Fibroblast of pulmonary artery (primary cell): ENCODE measurements around the gene SLC32A1.

Source experiments
- DNase-seq: peaks from one replicate; pipeline ENCODE4 v3.0.0-alpha.2; 2010; ENCODE audit warnings: low read depth
- H3K4me3 ChIP-seq: replicated peaks from 2 replicates; pipeline ENCODE4 v1.5.1; 2011; ENCODE audit warnings: low read depth, mild to moderate bottlenecking, control low read depth, low read length, moderate library complexity
- TF ChIP-seq, protein P1 (sequence below): IDR thresholded peaks from 2 replicates; pipeline ENCODE4 v1.5.1; 2011; ENCODE audit warnings: mild to moderate bottlenecking, control low read depth, low read length, inconsistent platforms; ENCODE audit errors: missing control alignments

SLC32A1 gene

DNA sequence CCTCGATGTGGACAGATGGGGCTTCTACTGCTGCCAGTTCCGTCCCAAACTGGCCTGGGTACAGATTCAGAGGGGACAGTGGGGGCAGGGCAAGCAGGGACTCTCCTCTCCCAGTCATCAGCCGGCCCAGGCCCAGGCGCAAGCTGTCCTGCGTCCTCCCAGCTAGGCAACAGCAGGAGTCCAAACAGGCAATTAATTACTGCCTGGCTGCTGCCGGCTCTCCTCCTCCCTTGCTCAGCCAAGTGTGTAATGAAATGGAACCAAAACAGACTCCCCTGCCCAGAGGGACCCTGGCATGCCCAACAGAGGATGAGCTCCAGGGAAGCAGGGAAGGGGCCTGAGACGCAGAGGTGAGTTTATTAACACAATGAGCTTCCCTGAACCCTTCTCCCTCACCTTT, 17.8 kb upstream of the SLC32A1 start:
- DNase-seq, result no peak
- TF ChIP-seq, protein P1, sequence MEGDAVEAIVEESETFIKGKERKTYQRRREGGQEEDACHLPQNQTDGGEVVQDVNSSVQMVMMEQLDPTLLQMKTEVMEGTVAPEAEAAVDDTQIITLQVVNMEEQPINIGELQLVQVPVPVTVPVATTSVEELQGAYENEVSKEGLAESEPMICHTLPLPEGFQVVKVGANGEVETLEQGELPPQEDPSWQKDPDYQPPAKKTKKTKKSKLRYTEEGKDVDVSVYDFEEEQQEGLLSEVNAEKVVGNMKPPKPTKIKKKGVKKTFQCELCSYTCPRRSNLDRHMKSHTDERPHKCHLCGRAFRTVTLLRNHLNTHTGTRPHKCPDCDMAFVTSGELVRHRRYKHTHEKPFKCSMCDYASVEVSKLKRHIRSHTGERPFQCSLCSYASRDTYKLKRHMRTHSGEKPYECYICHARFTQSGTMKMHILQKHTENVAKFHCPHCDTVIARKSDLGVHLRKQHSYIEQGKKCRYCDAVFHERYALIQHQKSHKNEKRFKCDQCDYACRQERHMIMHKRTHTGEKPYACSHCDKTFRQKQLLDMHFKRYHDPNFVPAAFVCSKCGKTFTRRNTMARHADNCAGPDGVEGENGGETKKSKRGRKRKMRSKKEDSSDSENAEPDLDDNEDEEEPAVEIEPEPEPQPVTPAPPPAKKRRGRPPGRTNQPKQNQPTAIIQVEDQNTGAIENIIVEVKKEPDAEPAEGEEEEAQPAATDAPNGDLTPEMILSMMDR, result no peak
- no peak overlapping the region for H3K4me3 ChIP-seq

DNA sequence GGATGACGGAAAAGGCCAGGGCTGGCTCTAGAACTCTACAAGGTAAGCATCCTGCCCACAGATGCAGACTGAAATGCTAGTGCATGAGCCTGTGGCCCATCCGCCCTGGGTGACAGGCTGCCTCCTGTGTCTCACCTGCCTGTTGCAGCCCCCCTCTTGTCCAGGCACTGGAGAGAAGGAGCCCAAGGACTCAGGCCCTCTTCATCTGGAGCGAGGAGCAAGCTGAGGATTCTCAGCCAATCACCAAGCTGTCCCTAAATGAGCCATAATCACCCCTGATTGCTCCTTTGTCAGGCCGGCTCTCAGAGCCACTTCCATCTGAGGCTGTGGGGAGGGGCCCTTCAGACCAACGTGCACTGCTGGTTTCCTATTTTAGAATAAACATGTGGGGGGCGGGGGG, 10.0 kb upstream of the SLC32A1 start:
- H3K4me3 ChIP-seq, result no peak overlapping the region
- DNase-seq, result no peak
- TF ChIP-seq, protein P1, result no peak

DNA sequence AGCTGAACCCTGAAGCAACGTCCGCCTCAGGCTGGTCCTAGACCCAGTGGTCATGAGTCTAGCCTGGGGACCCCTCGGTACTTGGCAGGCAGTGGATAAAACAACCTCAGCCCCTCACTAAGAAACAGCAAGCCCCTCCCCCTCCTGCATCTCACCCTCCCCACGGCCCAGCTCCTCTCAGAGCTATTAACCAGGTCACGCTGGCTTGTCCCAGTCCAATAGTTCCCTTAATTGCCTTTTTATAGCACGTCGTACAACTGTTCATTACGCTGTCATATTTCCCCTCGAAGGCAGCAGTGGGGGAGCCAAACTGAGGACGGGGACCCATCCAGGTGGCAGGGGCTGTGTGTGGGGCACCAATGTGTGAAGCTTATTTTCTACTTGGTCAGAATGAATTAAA, 8.6 kb upstream of the SLC32A1 start:
- H3K4me3 ChIP-seq, result no peak overlapping the region
- TF ChIP-seq, protein P1, result no peak
- no peak for DNase-seq

DNA sequence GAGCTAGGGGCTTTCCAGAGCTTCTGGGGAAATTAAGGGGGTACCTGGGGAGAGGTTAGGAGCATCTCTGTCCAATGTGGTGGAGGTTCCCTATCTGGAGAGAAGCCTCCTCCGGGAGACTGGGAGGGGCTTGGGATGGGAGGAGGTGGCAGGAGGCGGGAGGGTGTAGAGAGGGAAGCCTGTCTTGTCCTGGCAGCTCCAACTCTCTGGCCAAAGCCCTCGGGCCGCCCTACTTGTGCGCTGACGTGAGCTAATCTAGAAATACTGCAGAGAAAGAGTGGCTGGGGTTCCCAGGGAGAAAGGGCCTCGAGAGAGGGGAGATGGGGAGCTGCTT, 1.6 kb upstream of the SLC32A1 start:
- no peak for DNase-seq
- TF ChIP-seq, protein P1, result no peak
- H3K4me3 ChIP-seq, result no peak overlapping the region

DNA sequence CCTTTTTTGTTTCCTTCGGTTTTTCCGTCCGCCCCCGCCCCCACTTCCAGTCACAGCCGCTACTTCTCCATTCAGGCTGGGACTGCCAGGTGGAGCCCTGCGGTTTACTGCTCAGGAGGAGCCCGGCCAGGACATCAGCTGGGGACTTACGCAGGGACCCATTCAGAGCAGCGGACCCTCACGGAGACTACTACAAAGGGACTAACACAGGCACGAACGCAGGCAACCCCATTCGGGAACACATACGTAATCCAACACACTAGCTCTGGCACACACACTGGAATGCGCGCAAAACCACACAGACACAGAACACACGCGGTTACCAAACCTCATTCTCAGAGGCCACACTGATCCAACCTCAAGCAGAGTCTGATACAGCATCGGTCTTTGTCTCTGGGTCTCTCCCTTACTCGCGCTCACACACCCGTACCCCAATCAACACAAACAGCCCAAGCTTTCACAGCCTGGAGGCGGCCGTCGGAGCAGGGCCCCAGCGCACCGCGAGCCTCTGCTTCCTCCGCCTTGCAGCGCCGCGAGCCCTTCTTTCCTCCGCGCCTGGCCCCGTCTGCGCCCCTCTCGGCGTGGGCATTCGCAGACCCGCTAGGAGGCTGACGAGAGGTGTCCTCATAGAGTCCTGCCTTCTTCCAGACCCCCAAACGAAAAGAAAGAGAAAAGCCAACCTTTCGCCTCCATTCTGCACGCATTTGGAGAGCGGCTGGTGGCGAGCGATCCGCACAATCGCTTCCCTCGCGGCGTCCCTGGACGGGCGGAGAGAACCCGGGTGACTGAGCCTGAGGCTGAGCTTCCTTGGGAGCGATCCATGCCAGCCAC, 1.1 kb upstream of the SLC32A1 start:
- H3K4me3 ChIP-seq, result no peak overlapping the region
- DNase-seq, result peak; percentile 21

DNA sequence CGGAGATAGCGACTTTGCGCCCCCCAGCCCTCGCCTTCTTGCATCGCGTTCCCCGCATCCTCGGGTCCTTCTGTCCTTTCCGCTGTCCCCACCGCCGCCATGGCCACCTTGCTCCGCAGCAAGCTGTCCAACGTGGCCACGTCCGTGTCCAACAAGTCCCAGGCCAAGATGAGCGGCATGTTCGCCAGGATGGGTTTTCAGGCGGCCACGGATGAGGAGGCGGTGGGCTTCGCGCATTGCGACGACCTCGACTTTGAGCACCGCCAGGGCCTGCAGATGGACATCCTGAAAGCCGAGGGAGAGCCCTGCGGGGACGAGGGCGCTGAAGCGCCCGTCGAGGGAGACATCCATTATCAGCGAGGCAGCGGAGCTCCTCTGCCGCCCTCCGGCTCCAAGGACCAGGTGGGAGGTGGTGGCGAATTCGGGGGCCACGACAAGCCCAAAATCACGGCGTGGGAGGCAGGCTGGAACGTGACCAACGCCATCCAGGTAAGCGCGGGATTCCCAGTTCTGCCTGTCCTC, 401 bp downstream of the SLC32A1 start:
- TF ChIP-seq, protein P1, result no peak
- H3K4me3 ChIP-seq, result no peak overlapping the region
- no peak for DNase-seq

More for the DNA sequence above, 1.1 kb upstream of the SLC32A1 start:
- TF ChIP-seq, protein P1, result no peak
